H1 (cell line): ENCODE results near the gene HIVEP3. TPM values are rescaled to one million over a fixed set of nuclear protein-coding genes. Genes with fewer than 3 reads are reported as not detected.

ENCODE experiments used
- CTCF ChIA-PET: fragments of 300-600 bp; sonication (Branson Sonifier 250); formaldehyde crosslinking; loops from one replicate; lab custom pipeline; 2021; ENCODE audit not compliant: partially characterized antibody; lab: Charles Lee
- POLR2A ChIA-PET: fragments of 300-600 bp; sonication (Branson Sonifier 250); formaldehyde crosslinking; loops from one replicate; lab custom pipeline; 2021; ENCODE audit warnings: inconsistent platforms; ENCODE audit not compliant: partially characterized antibody; lab: Charles Lee
- DNase-seq, 2 experiments: peaks; one replicate each; pipeline versions ENCODE4 v3.0.0 to v3.0.0-alpha.2; 2010 to 2022; ENCODE audit warnings: low spot score in 2 of 2, low read depth in 1 of 2, mixed read lengths in 1 of 2
- FAIRE-seq: peaks from 2 replicates; lab custom pipeline; 2011; peaks lifted over from hg19 to GRCh38; lab: Jason Lieb, UNC
- H2AFZ ChIP-seq: 2 replicates; pipeline ENCODE4 v1.8.1; 2012; ENCODE audit warnings: low read length, inconsistent platforms
- H2AK5ac ChIP-seq: 2 replicates; pipeline ENCODE4 v1.6.1; 2013; ENCODE audit warnings: low read depth, low read length
- H2BK120ac ChIP-seq: replicated peaks from 2 replicates; pipeline ENCODE3; 2013; ENCODE audit warnings: low read depth, low read length, inconsistent platforms
- H2BK12ac ChIP-seq: 2 replicates; pipeline ENCODE4 v1.6.1; 2013; ENCODE audit warnings: low read depth, low read length
- H2BK15ac ChIP-seq: 2 replicates; pipeline ENCODE4 v1.6.1; 2013; ENCODE audit warnings: low read length
- H2BK20ac ChIP-seq: 2 replicates; pipeline ENCODE4 v1.6.1; 2013; ENCODE audit warnings: low read length
- H2BK5ac ChIP-seq: 2 replicates; pipeline ENCODE4 v1.6.1; 2013; ENCODE audit warnings: low read depth, low read length
- H3K14ac ChIP-seq: 2 replicates; pipeline ENCODE4 v1.6.1; 2013; ENCODE audit warnings: inconsistent platforms; ENCODE audit not compliant: insufficient read length
- H3K18ac ChIP-seq: 2 replicates; pipeline ENCODE4 v1.6.1; 2013; ENCODE audit warnings: low read length; ENCODE audit errors: extremely low read depth
- H3K23ac ChIP-seq: 2 replicates; pipeline ENCODE4 v1.6.1; 2013; ENCODE audit warnings: inconsistent platforms; ENCODE audit not compliant: insufficient read length
- H3K23me2 ChIP-seq: 2 replicates; pipeline ENCODE4 v1.6.1; 2013; ENCODE audit warnings: low read depth, low read length
- H3K27ac ChIP-seq: 2 replicates; pipeline ENCODE4 v1.6.1; 2011; ENCODE audit warnings: low read depth, low read length, inconsistent platforms
- H3K27me3 ChIP-seq, 4 experiments: replicated peaks in 1 of 4; 1 replicate in 1 of 4; 2 replicates in 3 of 4; pipeline versions ENCODE4 v1.6.1 to v1.8.1; 2011 to 2013; ENCODE audit warnings: low read length in 3 of 4, mild to moderate bottlenecking in 3 of 4, inconsistent platforms in 2 of 4, mixed read lengths in 2 of 4, moderate library complexity in 1 of 4; ENCODE audit not compliant: control insufficient read depth in 3 of 4, insufficient read depth in 3 of 4; ENCODE audit errors: extremely low read depth in 1 of 4
- H3K36me3 ChIP-seq, 4 experiments: 2 replicates each; pipeline versions ENCODE4 v1.6.1 to v1.8.1; 2011 to 2013; ENCODE audit warnings: mild to moderate bottlenecking in 4 of 4, low read length in 3 of 4, moderate library complexity in 2 of 4, control low read depth in 1 of 4, inconsistent platforms in 1 of 4; ENCODE audit not compliant: insufficient read depth in 4 of 4, control insufficient read depth in 2 of 4
- H3K4ac ChIP-seq: replicated peaks from 2 replicates; pipeline ENCODE3; 2013; ENCODE audit warnings: low read length, low read depth, mixed read lengths, inconsistent platforms; ENCODE audit not compliant: insufficient read length
- H3K4me1 ChIP-seq, 4 experiments: replicated peaks in 1 of 4; 1 replicate in 1 of 4; 2 replicates in 3 of 4; pipeline versions ENCODE4 v1.6.1 to v1.8.1; 2011 to 2013; ENCODE audit warnings: low read length in 3 of 4, inconsistent platforms in 2 of 4, mixed read lengths in 1 of 4; ENCODE audit not compliant: insufficient read depth in 4 of 4, control insufficient read depth in 3 of 4
- H3K4me2 ChIP-seq, 2 experiments: 2 replicates each; pipeline versions ENCODE4 v1.6.1 to v1.8.1; 2011 to 2013; ENCODE audit warnings: low read depth in 2 of 2, low read length in 2 of 2, control low read depth in 1 of 2, inconsistent platforms in 1 of 2, mild to moderate bottlenecking in 1 of 2; ENCODE audit not compliant: insufficient read depth in 1 of 2
- H3K4me3 ChIP-seq, 4 experiments: fragments of 200-600, 300-600 bp in 1 of 4; sonication (generic), shearing (Covaris generic), sonication (Bioruptor Twin) in 1 of 4; 2 replicates each; pipeline versions ENCODE4 v1.5.1 to v1.8.1; 2011 to 2016; ENCODE audit warnings: low read length in 4 of 4, low read depth in 3 of 4, control low read depth in 2 of 4, inconsistent platforms in 2 of 4, mild to moderate bottlenecking in 2 of 4, mixed read lengths in 1 of 4, moderate library complexity in 1 of 4; ENCODE audit not compliant: insufficient read depth in 2 of 4; ENCODE audit errors: extremely low read depth in 1 of 4
- H3K56ac ChIP-seq: replicated peaks from 2 replicates; pipeline ENCODE3; 2013; ENCODE audit warnings: low read depth, mild to moderate bottlenecking, mixed read lengths, low read length, inconsistent platforms; ENCODE audit not compliant: insufficient read length
- H3K79me1 ChIP-seq: 2 replicates; pipeline ENCODE4 v1.6.1; 2013; ENCODE audit warnings: low read depth, low read length, control low read depth
- H3K79me2 ChIP-seq, 2 experiments: 2 replicates each; pipeline versions ENCODE4 v1.6.1 to v1.8.1; 2012 to 2013; ENCODE audit warnings: low read length in 2 of 2, mild to moderate bottlenecking in 2 of 2, inconsistent platforms in 1 of 2; ENCODE audit not compliant: insufficient read depth in 2 of 2, control insufficient read depth in 1 of 2
- H3K9ac ChIP-seq, 4 experiments: replicated peaks in 1 of 4; 1 replicate in 1 of 4; 2 replicates in 3 of 4; pipeline versions ENCODE4 v1.6.1 to v1.8.1; 2011 to 2013; ENCODE audit warnings: low read depth in 3 of 4, low read length in 3 of 4, control low read depth in 2 of 4, mild to moderate bottlenecking in 2 of 4, moderate library complexity in 2 of 4, inconsistent platforms in 1 of 4; ENCODE audit errors: extremely low read depth in 1 of 4
- H3K9me3 ChIP-seq, 2 experiments: 2 replicates each; pipeline versions ENCODE4 v1.6.1 to v1.8.1; 2012 to 2013; ENCODE audit warnings: mild to moderate bottlenecking in 2 of 2, moderate library complexity in 2 of 2, control low read depth in 1 of 2, inconsistent platforms in 1 of 2, low read depth in 1 of 2, low read length in 1 of 2, mixed read lengths in 1 of 2; ENCODE audit not compliant: insufficient read depth in 2 of 2
- H4K20me1 ChIP-seq, 2 experiments: replicated peaks in 1 of 2; 2 replicates each; pipeline versions ENCODE3 to v1.8.1; 2011 to 2013; ENCODE audit warnings: inconsistent platforms in 2 of 2, low read length in 2 of 2, mild to moderate bottlenecking in 1 of 2; ENCODE audit not compliant: insufficient read depth in 2 of 2, control insufficient read depth in 1 of 2
- H4K5ac ChIP-seq: 2 replicates; pipeline ENCODE4 v1.6.1; 2013; ENCODE audit warnings: low read length, low read depth, mixed read lengths, inconsistent platforms; ENCODE audit not compliant: insufficient read length
- H4K8ac ChIP-seq: 2 replicates; pipeline ENCODE4 v1.8.0; 2013; ENCODE audit warnings: mild to moderate bottlenecking, moderate library complexity, low read length, inconsistent platforms; ENCODE audit not compliant: insufficient read depth; ENCODE audit errors: extremely low read depth
- H4K91ac ChIP-seq: replicated peaks from 2 replicates; pipeline ENCODE3; 2013; ENCODE audit warnings: low read length, mixed read lengths, inconsistent platforms; ENCODE audit not compliant: insufficient read length
- CEBPB ChIP-seq: IDR thresholded peaks from 2 replicates; pipeline ENCODE4 v1.6.1; 2012; ENCODE audit warnings: low read depth, low read length
- EP300 ChIP-seq, 2 experiments: IDR thresholded peaks; 1 replicate in 1 of 2; 2 replicates in 1 of 2; pipeline ENCODE4 v1.6.1; 2011 to 2012; ENCODE audit warnings: low read depth in 2 of 2, low read length in 2 of 2, mild to moderate bottlenecking in 2 of 2, borderline replicate concordance in 1 of 2, inconsistent platforms in 1 of 2, moderate library complexity in 1 of 2
- GABPA ChIP-seq: IDR thresholded peaks from 2 replicates; pipeline ENCODE4 v1.6.1; 2011; ENCODE audit warnings: mild to moderate bottlenecking, low read length, moderate library complexity, borderline replicate concordance; ENCODE audit not compliant: insufficient read depth
- JUND ChIP-seq: IDR thresholded peaks from 2 replicates; pipeline ENCODE4 v1.6.1; 2011; ENCODE audit warnings: mild to moderate bottlenecking, improper control_type of control experiment, low read length
- KDM4A ChIP-seq: IDR thresholded peaks from one replicate; pipeline ENCODE4 v1.7.1; 2012; ENCODE audit warnings: low read depth, mild to moderate bottlenecking, moderate library complexity, low read length, inconsistent platforms; ENCODE audit not compliant: severe bottlenecking
- POU5F1 ChIP-seq: IDR thresholded peaks from 2 replicates; pipeline ENCODE4 v1.6.1; 2011; ENCODE audit warnings: low read depth, mild to moderate bottlenecking, low read length, moderate library complexity
- RFX5 ChIP-seq: IDR thresholded peaks from 2 replicates; pipeline ENCODE4 v1.6.1; 2011; ENCODE audit warnings: low read depth, low read length, improper control_type of control experiment, borderline replicate concordance
- RXRA ChIP-seq: IDR thresholded peaks from 2 replicates; pipeline ENCODE4 v1.6.1; 2011; ENCODE audit warnings: low read depth, mild to moderate bottlenecking, low read length, moderate library complexity; ENCODE audit not compliant: insufficient read depth
- SRF ChIP-seq: IDR thresholded peaks from 2 replicates; pipeline ENCODE4 v1.6.1; 2011; ENCODE audit warnings: mild to moderate bottlenecking, low read depth, low read length, moderate library complexity
- ZNF274 ChIP-seq: IDR thresholded peaks from 2 replicates; pipeline ENCODE4 v1.7.0; 2012; ENCODE audit warnings: low read length, borderline replicate concordance; ENCODE audit errors: extremely low read depth
- WGBS, 2 experiments: shearing (Covaris generic) in 1 of 2; methylation state at CpG; one replicate each; pipeline versions ENCODE4 v1.1.6 to v1.1.7; 2013 to 2015; ENCODE audit warnings: low lambda C conversion rate in 2 of 2, mixed read lengths in 2 of 2, inconsistent platforms in 1 of 2, low coverage in 1 of 2, missing lambda C conversion rate in 1 of 2; ENCODE audit not compliant: insufficient replicate concordance in 2 of 2, insufficient coverage in 1 of 2, insufficient read length in 1 of 2; ENCODE audit errors: extremely low coverage in 1 of 2, missing lambda C conversion rate in 1 of 2; 5-methylcytosine and 5-hydroxymethylcytosine counted together
- polyA plus RNA-seq, 7 experiments: library from polyadenylated mRNA; depleted of rRNA in 3 of 7; stranded (reverse) in 5 of 7; unstranded in 2 of 7; fragments of >200 nt in 5 of 7; fragments of 200-250 nt in 2 of 7; gene quantifications; 1 replicate in 5 of 7; 2 replicates in 1 of 7; 4 replicates in 1 of 7; pipeline versions ENCODE4 v1.2.1 to v1.2.3, GENCODE V29; 2011 to 2013; ENCODE audit warnings: missing spikeins in 2 of 7, mixed read lengths in 2 of 7
- total RNA-seq: library from RNA; stranded (reverse); fragmentation: NEBNext Ultra II Directional; extraction: Animal tissue kit (Norgen Biotek cat#: 25700); gene quantifications from 2 replicates; pipeline ENCODE4 v1.2.1, GENCODE V29; 2021

The HIVEP3 gene
- total and polyA plus RNA-seq, 2 of the 8 experiments (the other 6 are each of a cell fraction or from before 2014, with no cell fraction given): 0.24 to 0.69 TPM

- Histone ChIP-seq H3K4ac (no peak overlapping the region), H3K27ac (no peak overlapping the region), H3K4me3 (no peak overlapping the region), H2AFZ (no peak overlapping the region), H3K79me1 (no peaks in the 10 kb centered on the region), H3K4me2 (no peak overlapping the region), H3K4me1 (no peaks in the 10 kb centered on the region), H3K23ac (no peak overlapping the region), H4K91ac (no peak overlapping the region), H4K20me1 (no peaks in the 10 kb centered on the region), H2BK12ac (no peak overlapping the region), H3K36me3 (no peaks in the 10 kb centered on the region; a peak in 1 of 8 replicates), H2BK120ac (no peak overlapping the region), H3K14ac (no peak overlapping the region), H3K18ac (no peak overlapping the region), H3K9me3 (no peaks in the 10 kb centered on the region), H2BK5ac (no peak overlapping the region), H3K23me2 (no peaks in the 10 kb centered on the region), H3K9ac (no peak overlapping the region), H4K8ac (no peak overlapping the region), H2AK5ac (no peak overlapping the region), H2BK20ac (no peak overlapping the region), H2BK15ac (no peak overlapping the region), H3K79me2 (no peaks in the 10 kb centered on the region), H4K5ac (no peak overlapping the region), H3K56ac (no peak overlapping the region), H3K27me3 (no peaks in the 10 kb centered on the region)
- DNase-seq (no peak), FAIRE-seq (no peak)
- TF ChIP-seq RFX5 (no peak), GABPA (no peak), EP300 (IDR thresholded peaks at IDR 0.05; ENCODE audit: borderline replicate concordance in 1 of 2, low read depth in 2 of 2, low read length in 2 of 2) (no peak), RXRA (no peak), POU5F1 (no peak), KDM4A (no peak), ZNF274 (no peak), SRF (no peak), JUND (no peak), CEBPB (no peak)
- WGBS, 2 experiments: 94% methylated on average over 1 of the region's 1 CpG; no CpG with 5 or more reads in 1 of the 2 experiments
- ChIA-PET CTCF (interaction anchor here (1.2 to 2.8 kb wide), 4 partner anchors 10 to 118 kb away, joined by 3 to 10 read pairs (median 8); partner anchors contain the start of gene EDN2), POLR2A (no interaction called here)
Observed at GRCh38 chr1:41465741-41466140, 453.0 kb downstream of the HIVEP3 start.
